ENCODE measurements around the gene SLC9A1.
A peak's percentile ranks its signal among the peaks of the same experiment; 100 is the strongest.

- TF ChIP-seq POLR2AphosphoS5 (IDR thresholded peaks at IDR 0.05) (peak in 1 of 3 donors; percentile 70), CTCF (IDR thresholded peaks at IDR 0.05 in 8 of 11, conservative IDR thresholded peaks at IDR 0.05 in 3 of 11) (no peak), POLR2A (IDR thresholded peaks at IDR 0.05) (no peak)
Observed at GRCh38 chr1:27074175-27074780, 80.6 kb downstream of the SLC9A1 start.

Measured in spleen (tissue), 7 donors.